Left lung (tissue), 10 donors: ENCODE data around the gene MEIOB. TPM values are rescaled to one million over a fixed set of nuclear protein-coding genes. Genes with fewer than 3 reads are reported as not detected.

Experiments
- ATAC-seq: fragments of 200-7000 bp; cut with Tn5 transposase; one replicate; pipeline ENCODE4 v1.9.1; 2020; ENCODE audit warnings: moderate library complexity
- DNase-seq, 4 donors: peaks; one replicate each; pipeline ENCODE4 v3.0.0-alpha.2; 2013 to 2020
- H3K27ac ChIP-seq, 2 donors: fragments of 200-600 bp; sonication (generic) in 1 of 2; one replicate each; pipeline versions ENCODE4 v1.5.0 to v1.8.0; 2020 to 2021
- H3K27me3 ChIP-seq, 2 donors: fragments of 200-600 bp; sonication (generic) in 1 of 2; one replicate each; pipeline versions ENCODE4 v1.5.0 to v1.8.0; 2020 to 2021
- H3K36me3 ChIP-seq, 2 donors: fragments of 200-600 bp; sonication (generic) in 1 of 2; one replicate each; pipeline versions ENCODE4 v1.5.0 to v1.8.0; 2020 to 2021
- H3K4me1 ChIP-seq, 2 donors: fragments of 200-600 bp; one replicate each; pipeline ENCODE4 v1.8.0; 2021
- H3K4me3 ChIP-seq, 2 donors: fragments of 200-600 bp; sonication (generic) in 1 of 2; one replicate each; pipeline versions ENCODE4 v1.5.0 to v1.8.0; 2020 to 2021; ENCODE audit warnings: mild to moderate bottlenecking in 1 of 2
- H3K9me3 ChIP-seq, 2 donors: fragments of 200-600 bp; sonication (generic) in 1 of 2; one replicate each; pipeline versions ENCODE4 v1.5.0 to v1.8.0; 2020 to 2021
- intact Hi-C, 2 donors: fragments of 100-400 bp; cut with DNase I; formaldehyde crosslinking; loops; one replicate each; pipeline versions ENCODE4 v1.11.2 to v1.14.2; 2022
- polyA plus RNA-seq, 6 donors: library from polyadenylated mRNA; unstranded; fragments of 120-200 nt; gene quantifications; one replicate each; pipeline ENCODE4 v1.2.1, GENCODE V29; 2013; ENCODE audit not compliant: insufficient read length in 6 of 6
- total RNA-seq, 2 donors: library from RNA; stranded (reverse); fragmentation: NEBNext Ultra II Directional; extraction: Animal tissue kit (Norgen Biotek cat#: 25700); gene quantifications; one replicate each; pipeline ENCODE4 v1.2.1, GENCODE V29; 2021
- TF ChIP-seq, protein P1 (sequence below), 2 donors: fragments of 200-600 bp; sonication (generic) in 1 of 2; IDR thresholded peaks; one replicate each; pipeline versions ENCODE4 v1.5.0 to v1.8.0; 2021; ENCODE audit warnings: antibody characterized with exemption in 2 of 2
- donor health status: DM: no; HTN: yes; CAD: no.
- donor health status: DM: no; HTN: no; CAD: no.

Gene MEIOB
- total and polyA plus RNA-seq, 8 donors: 0.37 to 0.75 (median 0.59) TPM; not detected in 2

GRCh38 chr16:1794908-1795666 is 76.9 kb downstream of the MEIOB start:
- DNase-seq (no peak), ATAC-seq (no peak)
- Histone ChIP-seq H3K9me3 (peaks cover 0 to 11% of the 10 kb centered on the region in 2 donors), H3K36me3 (peaks cover 0 to 24% of the 10 kb centered on the region in 2 donors), H3K27ac (no peak overlapping the region), H3K27me3 (no peaks in the 10 kb centered on the region), H3K4me1 (no peaks in the 10 kb centered on the region), H3K4me3 (no peak overlapping the region)
- TF ChIP-seq, protein P1, sequence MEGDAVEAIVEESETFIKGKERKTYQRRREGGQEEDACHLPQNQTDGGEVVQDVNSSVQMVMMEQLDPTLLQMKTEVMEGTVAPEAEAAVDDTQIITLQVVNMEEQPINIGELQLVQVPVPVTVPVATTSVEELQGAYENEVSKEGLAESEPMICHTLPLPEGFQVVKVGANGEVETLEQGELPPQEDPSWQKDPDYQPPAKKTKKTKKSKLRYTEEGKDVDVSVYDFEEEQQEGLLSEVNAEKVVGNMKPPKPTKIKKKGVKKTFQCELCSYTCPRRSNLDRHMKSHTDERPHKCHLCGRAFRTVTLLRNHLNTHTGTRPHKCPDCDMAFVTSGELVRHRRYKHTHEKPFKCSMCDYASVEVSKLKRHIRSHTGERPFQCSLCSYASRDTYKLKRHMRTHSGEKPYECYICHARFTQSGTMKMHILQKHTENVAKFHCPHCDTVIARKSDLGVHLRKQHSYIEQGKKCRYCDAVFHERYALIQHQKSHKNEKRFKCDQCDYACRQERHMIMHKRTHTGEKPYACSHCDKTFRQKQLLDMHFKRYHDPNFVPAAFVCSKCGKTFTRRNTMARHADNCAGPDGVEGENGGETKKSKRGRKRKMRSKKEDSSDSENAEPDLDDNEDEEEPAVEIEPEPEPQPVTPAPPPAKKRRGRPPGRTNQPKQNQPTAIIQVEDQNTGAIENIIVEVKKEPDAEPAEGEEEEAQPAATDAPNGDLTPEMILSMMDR (IDR thresholded peaks at IDR 0.05): no peak
- intact Hi-C loops: no loop called here

DNA sequence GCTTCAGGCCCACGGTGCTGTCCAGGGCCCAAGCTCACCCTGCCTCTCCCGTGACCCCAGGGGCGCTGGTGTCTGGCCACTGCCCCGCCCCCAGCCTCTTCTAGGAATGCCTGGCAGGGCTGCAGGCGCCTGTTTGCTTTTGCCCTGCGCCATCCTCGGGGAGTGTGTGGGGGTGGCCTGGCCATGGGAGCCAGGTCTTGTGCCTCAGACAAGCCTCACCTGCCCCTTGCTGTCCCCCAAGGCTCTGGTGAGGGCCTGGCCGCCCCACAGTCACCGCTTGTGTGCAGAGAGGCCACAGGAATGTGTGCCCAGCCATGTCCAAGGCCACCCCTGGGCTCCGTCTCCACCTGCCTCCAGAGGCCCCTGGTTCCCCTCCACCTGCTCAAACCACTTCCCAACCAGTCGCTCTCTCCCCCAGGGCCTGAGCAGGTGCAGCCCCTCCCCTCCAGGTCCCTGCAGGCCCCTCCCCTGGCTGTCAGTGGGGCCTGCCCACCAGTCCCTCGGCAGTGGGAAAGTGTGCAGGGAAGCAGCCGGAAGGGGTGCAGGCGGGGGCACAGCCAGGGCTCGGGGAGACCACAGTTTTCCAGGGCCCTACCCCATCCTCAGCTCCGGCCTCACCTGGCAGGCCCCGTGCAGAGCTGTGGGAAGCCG is 77.6 kb downstream of the MEIOB start:
- H3K9me3 ChIP-seq: peaks cover 0 to 11% of the 10 kb centered on the region in 2 donors
- ATAC-seq (peak; percentile 91), DNase-seq (peak in 3 of 4 donors; percentile 51 to 83 (median 58))
- peaks cover 0 to 32% of the 10 kb centered on the region in 2 donors for H3K36me3 ChIP-seq
- H3K27ac ChIP-seq: no peak overlapping the region
- H3K4me3 ChIP-seq: peak overlapping the region in 1 of 2 donors; percentile 6
- TF ChIP-seq, protein P1 (IDR thresholded peaks at IDR 0.05): no peak
- H3K4me1 ChIP-seq: no peaks in the 10 kb centered on the region
- H3K27me3 ChIP-seq: no peaks in the 10 kb centered on the region
- intact Hi-C loops: no loop called here

DNA sequence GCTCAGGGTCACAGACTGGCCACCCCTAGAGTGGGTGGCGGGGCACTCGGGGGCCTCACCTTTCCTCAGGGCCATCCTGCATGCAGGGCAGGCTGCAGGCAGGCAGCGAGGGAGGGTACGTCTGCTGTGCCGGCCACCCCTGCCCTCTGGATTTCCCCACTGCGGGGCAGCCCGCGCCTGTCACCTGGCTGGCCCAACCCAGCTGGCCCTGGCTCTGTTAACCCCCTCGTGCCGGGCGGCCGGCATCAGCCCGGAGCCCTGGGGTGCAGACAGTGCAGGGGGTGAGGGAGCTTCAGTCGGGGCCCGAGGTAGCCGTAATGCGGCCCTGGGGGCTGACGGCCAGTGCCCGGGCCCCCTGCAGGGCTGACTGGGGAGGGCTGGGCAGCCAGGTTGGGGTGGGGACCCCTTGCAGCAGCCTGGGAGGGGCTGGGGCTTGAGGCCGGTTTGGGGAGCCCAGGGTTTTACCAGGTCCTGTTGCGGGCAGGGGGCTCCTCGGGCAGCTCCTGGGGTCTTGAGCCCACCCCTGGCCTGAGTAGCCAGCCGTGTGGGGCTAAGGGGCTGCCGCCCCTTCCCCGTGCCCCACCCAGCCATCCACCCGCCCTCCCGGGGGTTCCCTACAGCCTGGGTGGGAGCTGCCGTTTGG is 78.3 kb downstream of the MEIOB start, which contains the start of gene IGFALS:
TSS of gene IGFALS (minus strand) at position 128 of the 643 bp plus-strand sequence. CDS start at position 75, 53 bp downstream.
- ATAC-seq (peak; percentile 79), DNase-seq (peak in 2 of 4 donors; percentile 40 to 80)
- no peaks in the 10 kb centered on the region for H3K27me3 ChIP-seq
- H3K27ac ChIP-seq: no peak within 1 kb of the TSS
- H3K36me3 ChIP-seq: peaks cover 0 to 38% of the 10 kb centered on the region in 2 donors
- intact Hi-C loops: no loop called here
- TF ChIP-seq, protein P1 (IDR thresholded peaks at IDR 0.05): no peak
- no peaks in the 10 kb centered on the region for H3K4me1 ChIP-seq
- peaks cover 0 to 10% of the 10 kb centered on the region in 2 donors for H3K9me3 ChIP-seq
- peak within 1 kb of the TSS in 1 of 2 donors; percentile 6 for H3K4me3 ChIP-seq

DNA sequence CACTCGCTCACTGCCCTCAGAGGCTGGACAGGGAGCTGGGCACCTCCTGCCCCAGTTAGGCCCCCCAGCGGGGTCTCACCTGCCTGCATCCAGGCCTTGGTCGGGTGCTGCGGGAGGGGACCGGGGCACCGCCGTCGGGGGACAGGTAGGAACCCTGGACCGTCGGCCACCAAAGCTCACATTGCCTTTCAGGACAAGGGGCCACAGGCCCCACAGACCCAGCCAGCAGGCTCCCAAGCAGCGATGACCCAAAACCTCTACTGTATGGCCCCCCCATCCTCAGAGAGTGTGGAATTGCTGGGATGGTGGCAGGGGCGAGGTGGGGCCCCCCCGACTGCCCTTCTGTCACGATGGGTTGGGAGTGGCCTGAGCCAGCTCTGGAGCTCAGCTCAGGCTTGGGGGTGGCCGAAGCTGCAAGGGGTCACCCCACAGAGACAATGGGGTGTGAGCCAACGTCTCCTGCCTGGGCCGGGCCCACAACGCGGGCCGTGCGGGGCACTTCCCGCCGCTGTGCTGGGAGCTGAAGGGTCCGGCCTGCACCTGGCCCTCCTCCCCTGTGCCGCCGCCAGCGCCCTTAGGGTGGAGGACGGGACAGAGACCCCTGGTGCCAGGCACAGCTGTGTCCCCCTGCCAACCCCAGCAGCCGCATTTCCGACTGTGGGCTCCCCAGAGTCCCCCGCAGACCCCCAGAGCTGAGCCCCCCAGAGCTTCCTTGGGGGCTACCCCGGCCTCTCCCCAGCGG is 79.0 kb downstream of the MEIOB start:
- Histone ChIP-seq H3K27ac (no peak overlapping the region), H3K27me3 (no peaks in the 10 kb centered on the region), H3K36me3 (peaks cover 0 to 45% of the 10 kb centered on the region in 2 donors), H3K4me1 (no peaks in the 10 kb centered on the region), H3K4me3 (no peak overlapping the region), H3K9me3 (peaks cover 0 to 5% of the 10 kb centered on the region in 2 donors)
- intact Hi-C loops: no loop called here
- ATAC-seq (no peak), DNase-seq (peak in 2 of 4 donors; percentile 30 to 69)
- TF ChIP-seq, protein P1 (IDR thresholded peaks at IDR 0.05): no peak
